Esophagus muscularis mucosa (tissue), 4 donors: ENCODE results near the gene WWOX. TPM values are rescaled to one million over a fixed set of nuclear protein-coding genes. Genes with fewer than 3 reads are reported as not detected.
A peak's percentile ranks its signal among the peaks of the same experiment; 100 is the strongest.

Experiments used
- DNase-seq: peaks from one replicate; pipeline ENCODE4 v3.0.0-alpha.2; 2017; ENCODE audit errors: extremely low spot score
- H3K27ac ChIP-seq, 4 donors: fragments of 200-600 bp; sonication (generic); replicated peaks in 1 of 4; 1 replicate in 3 of 4; 2 replicates in 1 of 4; pipeline ENCODE4 v1.5.1; 2016 to 2019; ENCODE audit warnings: mild to moderate bottlenecking in 1 of 4
- H3K27me3 ChIP-seq, 4 donors: fragments of 200-600 bp; sonication (generic); one replicate each; pipeline versions ENCODE4 v1.5.1 to v1.6.0; 2016 to 2019
- H3K36me3 ChIP-seq, 4 donors: fragments of 200-600 bp; sonication (generic); one replicate each; pipeline ENCODE4 v1.5.1; 2016 to 2019
- H3K4me1 ChIP-seq, 4 donors: fragments of 200-600 bp; sonication (generic); one replicate each; pipeline ENCODE4 v1.5.1; 2016 to 2019
- H3K4me3 ChIP-seq, 4 donors: fragments of 200-600 bp; sonication (generic); 1 replicate in 2 of 4; 2 replicates in 2 of 4; pipeline ENCODE4 v1.5.1; 2016 to 2019; ENCODE audit warnings: mild to moderate bottlenecking in 4 of 4, moderate library complexity in 1 of 4
- H3K9me3 ChIP-seq, 4 donors: fragments of 200-600 bp; sonication (generic); 1 replicate in 3 of 4; 2 replicates in 1 of 4; pipeline ENCODE4 v1.5.1; 2016 to 2019
- CTCF ChIP-seq, 3 experiments: fragments of 200-600 bp in 2 of 3; fragments of 450-650 bp in 1 of 3; sonication (generic) in 2 of 3; IDR thresholded peaks; one replicate each; pipeline ENCODE4 v1.5.1; 2017 to 2019; ENCODE audit warnings: antibody characterized with exemption in 3 of 3, mild to moderate bottlenecking in 2 of 3, moderate library complexity in 1 of 3
- EP300 ChIP-seq: sonication (generic); formaldehyde crosslinking; IDR thresholded peaks from one replicate; pipeline ENCODE4 v1.6.1; 2017; ENCODE audit warnings: antibody characterized with exemption
- POLR2A ChIP-seq: fragments of 450-650 bp; IDR thresholded peaks from one replicate; pipeline ENCODE4 v1.6.1; 2017; ENCODE audit warnings: antibody characterized with exemption, moderate library complexity, mild to moderate bottlenecking, low read depth
- POLR2AphosphoS5 ChIP-seq, 2 donors: sonication (generic); formaldehyde crosslinking; IDR thresholded peaks; one replicate each; pipeline ENCODE4 v1.6.1; 2017; ENCODE audit warnings: antibody characterized with exemption in 2 of 2
- WGBS: methylation state at CpG from one replicate; pipeline ENCODE4 v1.1.5; 2018; 5-methylcytosine and 5-hydroxymethylcytosine counted together
- intact Hi-C: fragments of 100-400 bp; cut with DNase I; formaldehyde crosslinking; loops from one replicate; pipeline ENCODE4 v1.15.1; 2023
- total RNA-seq, 4 donors: library from RNA; depleted of rRNA; stranded (reverse); fragments of >200 nt; gene quantifications; one replicate each; pipeline versions ENCODE4 v1.1.0 to v1.2.1, GENCODE V29; 2016

The WWOX gene
- total RNA-seq, 4 donors from 2014 or later, result 14.4 to 27.8 (median 15.4) TPM

- Histone ChIP-seq H3K27ac (no peak overlapping the region), H3K4me3 (no peak overlapping the region), H3K27me3 (no peaks in the 10 kb centered on the region), H3K36me3 (no peaks in the 10 kb centered on the region), H3K4me1 (peaks cover 13 to 33% (median 29%) of the 10 kb centered on the region in 4 donors), H3K9me3 (no peaks in the 10 kb centered on the region)
- DNase-seq, result no peak
- WGBS, result 79% methylated on average over 10 of the region's 10 CpGs
- intact Hi-C loops, result loop anchor here (2.0 to 10.0 kb wide), 4 partner anchors 268 to 1962 kb away; partner anchors contain the start of gene MAF
- TF ChIP-seq POLR2A, result no peak
- TF ChIP-seq CTCF (IDR thresholded peaks at IDR 0.05), result no peak
- no peak for TF ChIP-seq POLR2AphosphoS5 (IDR thresholded peaks at IDR 0.05)
- no peak for TF ChIP-seq EP300
Measured at GRCh38 chr16:78502812-78503350, 403.4 kb downstream of the WWOX start.

GRCh38 chr16:78503602-78504001 lies 404.1 kb downstream of the WWOX start:
- H3K27ac ChIP-seq, result no peak overlapping the region
- H3K9me3 ChIP-seq, result no peaks in the 10 kb centered on the region
- H3K27me3 ChIP-seq, result no peaks in the 10 kb centered on the region
- no peaks in the 10 kb centered on the region for H3K36me3 ChIP-seq
- no peak for TF ChIP-seq POLR2AphosphoS5 (IDR thresholded peaks at IDR 0.05)
- no peak for TF ChIP-seq EP300
- TF ChIP-seq CTCF (IDR thresholded peaks at IDR 0.05), result peak; percentile 81 to 92 (median 84)
- WGBS, result 32% methylated on average over 3 of the region's 3 CpGs
- intact Hi-C loops, result loop anchor here (2.0 to 10.0 kb wide), 4 partner anchors 267 to 1961 kb away; partner anchors contain the start of gene MAF
- DNase-seq, result no peak
- H3K4me3 ChIP-seq, result no peak overlapping the region
- peaks cover 13 to 33% (median 29%) of the 10 kb centered on the region in 4 donors for H3K4me1 ChIP-seq

- WGBS, result 66% methylated on average over 12 of the region's 12 CpGs
- intact Hi-C loops, result loop anchor here (10.0 kb wide), 2 partner anchors 1580 to 1960 kb away; no protein-coding TSS in a partner anchor
- H3K4me1 ChIP-seq, result peaks cover 13 to 33% (median 29%) of the 10 kb centered on the region in 4 donors
- TF ChIP-seq POLR2A (no peak), EP300 (no peak), POLR2AphosphoS5 (IDR thresholded peaks at IDR 0.05) (peak in 1 of 2 donors; percentile 19), CTCF (IDR thresholded peaks at IDR 0.05) (no peak)
- no peak for DNase-seq
- H3K9me3 ChIP-seq, result no peaks in the 10 kb centered on the region
- H3K27ac ChIP-seq, result peak overlapping the region in 3 of 4 donors; percentile 52 to 76 (median 68)
- no peaks in the 10 kb centered on the region for H3K27me3 ChIP-seq
- H3K36me3 ChIP-seq, result no peaks in the 10 kb centered on the region
- no peak overlapping the region for H3K4me3 ChIP-seq
Measured at GRCh38 chr16:78504401-78504851, 405.0 kb downstream of the WWOX start.

GRCh38 chr16:78505036-78505435 lies 405.6 kb downstream of the WWOX start:
- DNase-seq, result no peak
- no peaks in the 10 kb centered on the region for H3K27me3 ChIP-seq
- H3K27ac ChIP-seq, result peak overlapping the region; percentile 39 to 76 (median 60)
- no peaks in the 10 kb centered on the region for H3K36me3 ChIP-seq
- no peaks in the 10 kb centered on the region for H3K9me3 ChIP-seq
- intact Hi-C loops, result loop anchor here (5.0 to 10.0 kb wide), 3 partner anchors 257 to 1960 kb away; no protein-coding TSS in a partner anchor
- 59% methylated on average over 5 of the region's 6 CpGs for WGBS
- H3K4me1 ChIP-seq, result peaks cover 13 to 33% (median 29%) of the 10 kb centered on the region in 4 donors
- TF ChIP-seq POLR2A (no peak), CTCF (IDR thresholded peaks at IDR 0.05) (no peak), EP300 (no peak), POLR2AphosphoS5 (IDR thresholded peaks at IDR 0.05) (no peak)
- peak overlapping the region in 1 of 4 donors; percentile 45 for H3K4me3 ChIP-seq
